ENCODE results near the gene RNF144A.

DNA sequence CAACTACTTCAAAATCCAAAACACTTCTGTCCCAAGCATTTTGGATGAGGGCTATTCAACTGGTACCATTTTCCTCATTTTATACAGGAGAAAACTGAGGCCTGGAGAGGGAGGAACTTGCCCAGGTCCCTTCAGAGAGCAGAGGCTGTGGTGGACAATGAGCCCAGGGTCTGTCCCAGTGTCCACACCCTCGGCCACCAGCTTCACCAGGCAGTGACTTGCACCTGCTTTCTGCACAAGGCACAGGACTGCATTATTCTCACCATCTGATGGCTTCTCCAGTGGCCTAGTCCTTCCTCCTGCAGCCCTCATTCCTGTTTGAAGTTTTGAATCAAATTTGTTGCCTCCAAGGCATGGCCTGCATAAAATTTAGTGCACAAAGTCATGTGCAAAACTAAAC is 53.3 kb downstream of the RNF144A start:
- TF ChIP-seq RAD21 (IDR thresholded peaks at IDR 0.05; ENCODE audit: low read length) (no peak), CTCF (IDR thresholded peaks at IDR 0.05) (no peak), GABPA (IDR thresholded peaks at IDR 0.05; ENCODE audit: low read depth) (no peak)
- TF ChIP-seq, protein P1, sequence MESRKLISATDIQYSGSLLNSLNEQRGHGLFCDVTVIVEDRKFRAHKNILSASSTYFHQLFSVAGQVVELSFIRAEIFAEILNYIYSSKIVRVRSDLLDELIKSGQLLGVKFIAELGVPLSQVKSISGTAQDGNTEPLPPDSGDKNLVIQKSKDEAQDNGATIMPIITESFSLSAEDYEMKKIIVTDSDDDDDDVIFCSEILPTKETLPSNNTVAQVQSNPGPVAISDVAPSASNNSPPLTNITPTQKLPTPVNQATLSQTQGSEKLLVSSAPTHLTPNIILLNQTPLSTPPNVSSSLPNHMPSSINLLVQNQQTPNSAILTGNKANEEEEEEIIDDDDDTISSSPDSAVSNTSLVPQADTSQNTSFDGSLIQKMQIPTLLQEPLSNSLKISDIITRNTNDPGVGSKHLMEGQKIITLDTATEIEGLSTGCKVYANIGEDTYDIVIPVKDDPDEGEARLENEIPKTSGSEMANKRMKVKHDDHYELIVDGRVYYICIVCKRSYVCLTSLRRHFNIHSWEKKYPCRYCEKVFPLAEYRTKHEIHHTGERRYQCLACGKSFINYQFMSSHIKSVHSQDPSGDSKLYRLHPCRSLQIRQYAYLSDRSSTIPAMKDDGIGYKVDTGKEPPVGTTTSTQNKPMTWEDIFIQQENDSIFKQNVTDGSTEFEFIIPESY (IDR thresholded peaks at IDR 0.05; ENCODE audit: borderline replicate concordance, low read depth) = no peak
- TF ChIP-seq, protein P2, sequence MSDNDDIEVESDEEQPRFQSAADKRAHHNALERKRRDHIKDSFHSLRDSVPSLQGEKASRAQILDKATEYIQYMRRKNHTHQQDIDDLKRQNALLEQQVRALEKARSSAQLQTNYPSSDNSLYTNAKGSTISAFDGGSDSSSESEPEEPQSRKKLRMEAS (IDR thresholded peaks at IDR 0.05; ENCODE audit: low read depth) = no peak
- TF ChIP-seq, protein P3, sequence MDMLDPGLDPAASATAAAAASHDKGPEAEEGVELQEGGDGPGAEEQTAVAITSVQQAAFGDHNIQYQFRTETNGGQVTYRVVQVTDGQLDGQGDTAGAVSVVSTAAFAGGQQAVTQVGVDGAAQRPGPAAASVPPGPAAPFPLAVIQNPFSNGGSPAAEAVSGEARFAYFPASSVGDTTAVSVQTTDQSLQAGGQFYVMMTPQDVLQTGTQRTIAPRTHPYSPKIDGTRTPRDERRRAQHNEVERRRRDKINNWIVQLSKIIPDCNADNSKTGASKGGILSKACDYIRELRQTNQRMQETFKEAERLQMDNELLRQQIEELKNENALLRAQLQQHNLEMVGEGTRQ (IDR thresholded peaks at IDR 0.05; ENCODE audit: borderline replicate concordance, low read depth, low read length) = no peak
